ENCODE results near the gene SLIT3. TPM values are rescaled to one million over a fixed set of nuclear protein-coding genes. Genes with fewer than 3 reads are reported as not detected.

Gene SLIT3
- total and polyA plus RNA-seq, 4 experiments from 2014 or later, result not detected

- POLR2A ChIA-PET (ENCODE audit: partially characterized antibody), result interaction anchor here (0.8 kb wide), 1 partner anchor 553 kb away, joined by 3 read pairs; no protein-coding TSS in a partner anchor
- DNase-seq, result no peak
- H3K4me1 Mint-ChIP-seq, result peaks cover 0 to 2% (median under 1%) of the 10 kb centered on the region in 4 donors
- Histone ChIP-seq H3K27ac (ENCODE audit: low read depth, low read length) (no peak overlapping the region), H3K9me3 (ENCODE audit: control insufficient read depth in 1 of 2, low read length in 2 of 2) (no peaks in the 10 kb centered on the region), H3K36me3 (ENCODE audit: insufficient read depth, low read length) (no peaks in the 10 kb centered on the region), H3K4me3 (ENCODE audit: low read length in 2 of 2) (no peak overlapping the region), H3K4me1 (ENCODE audit: insufficient read depth, low read length) (no peaks in the 10 kb centered on the region), H3K27me3 (ENCODE audit: insufficient read depth, low read length) (no peaks in the 10 kb centered on the region)
- no peaks in the 10 kb centered on the region for H3K36me3 Mint-ChIP-seq
- intact Hi-C loops (cut with micrococcal nuclease), result no loop called here
- no peak overlapping the region for H3K4me3 Mint-ChIP-seq
- H3K27ac Mint-ChIP-seq, result no peak overlapping the region
- no peaks in the 10 kb centered on the region for H3K9me3 Mint-ChIP-seq
- H3K27me3 Mint-ChIP-seq, result peaks cover 3 to 5% of the 10 kb centered on the region in 2 donors
- CTCF ChIA-PET (ENCODE audit: partially characterized antibody), result no interaction called here
These were observed 308.3 kb downstream of the SLIT3 start for GRCh38 chr5:168992687-168993086.

DNA sequence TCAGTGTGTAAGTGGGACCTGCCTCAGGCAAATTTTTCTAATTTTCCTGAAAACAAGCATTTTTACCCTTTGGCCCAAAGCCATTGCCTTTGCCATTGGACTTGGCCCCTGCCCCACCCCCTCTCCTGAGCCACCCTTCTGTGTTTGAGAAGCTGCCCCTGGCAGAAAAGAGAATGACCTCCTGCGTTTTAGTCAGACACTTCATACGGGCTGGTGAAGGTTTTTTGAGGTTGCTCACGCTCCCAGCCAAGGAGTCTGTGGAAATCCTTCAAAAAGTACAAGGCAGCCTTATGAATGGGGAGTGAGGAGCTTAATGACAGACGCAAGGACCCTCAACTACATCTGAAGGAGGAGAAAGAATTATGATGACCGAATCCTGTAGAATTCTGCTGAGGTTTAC is 308.9 kb downstream of the SLIT3 start:
- intact Hi-C loops (cut with micrococcal nuclease), result no loop called here
- ChIA-PET CTCF (ENCODE audit: partially characterized antibody) (no interaction called here), POLR2A (ENCODE audit: partially characterized antibody) (interaction anchor here (0.5 to 0.8 kb wide), 2 partner anchors 241 to 554 kb away, joined by 3 read pairs; no protein-coding TSS in a partner anchor)
- H3K27ac Mint-ChIP-seq, result no peak overlapping the region
- H3K27me3 Mint-ChIP-seq, result peaks cover 3 to 10% of the 10 kb centered on the region in 2 donors
- H3K4me3 Mint-ChIP-seq, result no peak overlapping the region
- no peak overlapping the region for H3K4me3 ChIP-seq (ENCODE audit: low read length in 2 of 2)
- no peak overlapping the region for H3K27ac ChIP-seq (ENCODE audit: low read depth, low read length)
- no peak for DNase-seq
- no peaks in the 10 kb centered on the region for H3K27me3 ChIP-seq (ENCODE audit: insufficient read depth, low read length)
- no peaks in the 10 kb centered on the region for H3K36me3 ChIP-seq (ENCODE audit: insufficient read depth, low read length)
- no peaks in the 10 kb centered on the region for H3K36me3 Mint-ChIP-seq
- H3K4me1 Mint-ChIP-seq, result peaks cover 0 to 4% (median under 1%) of the 10 kb centered on the region in 4 donors
- H3K9me3 ChIP-seq (ENCODE audit: control insufficient read depth in 1 of 2, low read length in 2 of 2), result no peaks in the 10 kb centered on the region
- H3K9me3 Mint-ChIP-seq, result no peaks in the 10 kb centered on the region
- H3K4me1 ChIP-seq (ENCODE audit: insufficient read depth, low read length), result no peaks in the 10 kb centered on the region

- CTCF ChIA-PET (ENCODE audit: partially characterized antibody), result interaction anchor here (1.4 kb wide), 1 partner anchor 57 kb away, joined by 3 read pairs; no protein-coding TSS in a partner anchor
- intact Hi-C loops (cut with micrococcal nuclease), result no loop called here
These were observed 309.6 kb downstream of the SLIT3 start for GRCh38 chr5:168991311-168991710.

DNA sequence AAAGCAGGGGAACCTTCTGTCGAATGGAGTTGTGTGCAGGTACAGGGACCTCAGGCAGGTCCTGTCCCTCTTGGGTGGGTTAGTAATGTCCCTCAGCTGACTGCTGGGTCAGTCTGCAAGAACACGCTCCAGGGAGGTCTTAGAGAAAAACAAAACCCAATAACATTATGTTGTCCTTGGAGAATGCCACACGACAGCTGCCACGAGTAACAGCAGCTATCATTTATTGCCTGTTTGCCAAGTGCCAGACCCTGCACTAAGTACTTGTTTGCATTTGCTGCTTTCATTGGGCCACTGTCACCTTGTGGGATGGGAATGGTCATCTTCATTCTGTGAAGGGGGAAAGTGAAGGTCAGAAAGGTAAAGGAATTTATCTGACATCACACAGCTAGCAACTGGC is 310.3 kb downstream of the SLIT3 start:
- no peak overlapping the region for H3K4me3 Mint-ChIP-seq
- CTCF ChIA-PET (ENCODE audit: partially characterized antibody), result interaction anchor here (1.4 kb wide), 1 partner anchor 58 kb away, joined by 3 read pairs; no protein-coding TSS in a partner anchor
- H3K9me3 Mint-ChIP-seq, result peaks cover 0 to 2% (median 0%) of the 10 kb centered on the region in 8 donors

More at GRCh38 chr5:168991311-168991710, 309.6 kb downstream of the SLIT3 start:
- H3K9me3 Mint-ChIP-seq, result no peaks in the 10 kb centered on the region
- no peaks in the 10 kb centered on the region for H3K9me3 ChIP-seq (ENCODE audit: control insufficient read depth in 1 of 2, low read length in 2 of 2)
- POLR2A ChIA-PET (ENCODE audit: partially characterized antibody), result no interaction called here
- H3K27me3 Mint-ChIP-seq, result peaks cover 3 to 10% of the 10 kb centered on the region in 2 donors
- peaks cover 0 to 4% (median under 1%) of the 10 kb centered on the region in 4 donors for H3K4me1 Mint-ChIP-seq
- H3K4me1 ChIP-seq (ENCODE audit: insufficient read depth, low read length), result no peaks in the 10 kb centered on the region
- no peak overlapping the region for H3K27ac Mint-ChIP-seq
- H3K4me3 ChIP-seq (ENCODE audit: low read length in 2 of 2), result no peak overlapping the region
- no peak overlapping the region for H3K4me3 Mint-ChIP-seq
- H3K27ac ChIP-seq (ENCODE audit: low read depth, low read length), result no peak overlapping the region
- H3K36me3 Mint-ChIP-seq, result no peaks in the 10 kb centered on the region
- no peak for DNase-seq
- H3K27me3 ChIP-seq (ENCODE audit: insufficient read depth, low read length), result no peaks in the 10 kb centered on the region
- no peaks in the 10 kb centered on the region for H3K36me3 ChIP-seq (ENCODE audit: insufficient read depth, low read length)

DNA sequence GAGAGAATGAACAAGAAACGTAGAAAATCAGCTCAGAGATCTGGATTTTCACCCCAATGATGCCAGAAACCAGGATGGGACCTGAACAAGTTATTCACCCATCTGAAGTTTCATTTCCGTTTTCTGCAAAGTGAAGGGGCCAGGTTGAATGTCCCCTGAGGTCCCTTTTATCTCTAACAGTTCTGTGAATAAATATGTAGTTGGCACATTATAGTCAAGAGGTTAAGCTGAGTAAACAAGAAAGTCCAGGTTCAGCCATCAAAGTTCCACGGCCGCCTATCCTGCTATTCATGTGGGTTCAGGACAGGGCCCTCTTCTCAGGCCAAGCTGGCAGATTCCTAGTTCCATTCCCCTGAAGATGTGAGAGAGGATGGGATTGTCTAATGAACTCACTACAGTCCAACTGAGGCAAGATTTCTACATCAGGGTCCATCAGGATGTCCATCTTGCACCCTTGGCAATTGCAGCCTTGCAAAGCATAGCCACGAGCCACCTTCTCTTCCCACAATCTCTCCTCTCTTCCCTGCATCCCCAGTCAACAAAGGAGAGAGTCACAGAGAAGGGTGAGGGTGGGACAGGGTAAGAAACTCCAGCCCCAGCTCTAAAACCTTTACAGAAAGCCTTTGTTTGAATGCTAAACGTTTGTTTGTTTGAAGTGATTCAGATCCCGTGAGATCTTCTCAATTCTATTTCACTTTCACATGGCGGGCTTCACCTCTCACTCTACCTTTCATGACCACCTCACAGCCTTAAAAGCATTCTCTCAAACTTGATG is 311.0 kb downstream of the SLIT3 start:
- intact Hi-C loops (cut with micrococcal nuclease), result no loop called here
- H3K27me3 Mint-ChIP-seq, result peaks cover 5 to 17% of the 10 kb centered on the region in 2 donors
- no peak overlapping the region for H3K4me3 ChIP-seq (ENCODE audit: low read length in 2 of 2)
- no peaks in the 10 kb centered on the region for H3K4me1 ChIP-seq (ENCODE audit: insufficient read depth, low read length)
- no peaks in the 10 kb centered on the region for H3K36me3 ChIP-seq (ENCODE audit: insufficient read depth, low read length)
- no peak for DNase-seq
- no peaks in the 10 kb centered on the region for H3K36me3 Mint-ChIP-seq
- no peak overlapping the region for H3K27ac ChIP-seq (ENCODE audit: low read depth, low read length)
- peaks cover 0 to 2% (median 0%) of the 10 kb centered on the region in 8 donors for H3K9me3 Mint-ChIP-seq
- POLR2A ChIA-PET (ENCODE audit: partially characterized antibody), result no interaction called here
- CTCF ChIA-PET (ENCODE audit: partially characterized antibody), result interaction anchor here (4.3 kb wide), 1 partner anchor 590 kb away, joined by 34 read pairs; no protein-coding TSS in a partner anchor
- no peak overlapping the region for H3K27ac Mint-ChIP-seq
- no peaks in the 10 kb centered on the region for H3K27me3 ChIP-seq (ENCODE audit: insufficient read depth, low read length)
- H3K4me3 Mint-ChIP-seq, result no peak overlapping the region
- peaks cover 0 to 4% (median under 1%) of the 10 kb centered on the region in 4 donors for H3K4me1 Mint-ChIP-seq
- no peaks in the 10 kb centered on the region for H3K9me3 ChIP-seq (ENCODE audit: control insufficient read depth in 1 of 2, low read length in 2 of 2)

More for the DNA sequence above, 310.3 kb downstream of the SLIT3 start:
- intact Hi-C loops (cut with micrococcal nuclease), result no loop called here
- H3K36me3 ChIP-seq (ENCODE audit: insufficient read depth, low read length), result no peaks in the 10 kb centered on the region
- Mint-ChIP-seq H3K36me3 (no peaks in the 10 kb centered on the region), H3K4me1 (peaks cover 0 to 4% (median under 1%) of the 10 kb centered on the region in 4 donors), H3K27ac (no peak overlapping the region), H3K27me3 (peaks cover 3 to 15% of the 10 kb centered on the region in 2 donors)
- DNase-seq, result no peak
- POLR2A ChIA-PET (ENCODE audit: partially characterized antibody), result no interaction called here
- H3K4me3 ChIP-seq (ENCODE audit: low read length in 2 of 2), result no peak overlapping the region
- H3K27ac ChIP-seq (ENCODE audit: low read depth, low read length), result no peak overlapping the region
- H3K27me3 ChIP-seq (ENCODE audit: insufficient read depth, low read length), result no peaks in the 10 kb centered on the region
- no peaks in the 10 kb centered on the region for H3K9me3 ChIP-seq (ENCODE audit: control insufficient read depth in 1 of 2, low read length in 2 of 2)
- no peaks in the 10 kb centered on the region for H3K4me1 ChIP-seq (ENCODE audit: insufficient read depth, low read length)

DNA sequence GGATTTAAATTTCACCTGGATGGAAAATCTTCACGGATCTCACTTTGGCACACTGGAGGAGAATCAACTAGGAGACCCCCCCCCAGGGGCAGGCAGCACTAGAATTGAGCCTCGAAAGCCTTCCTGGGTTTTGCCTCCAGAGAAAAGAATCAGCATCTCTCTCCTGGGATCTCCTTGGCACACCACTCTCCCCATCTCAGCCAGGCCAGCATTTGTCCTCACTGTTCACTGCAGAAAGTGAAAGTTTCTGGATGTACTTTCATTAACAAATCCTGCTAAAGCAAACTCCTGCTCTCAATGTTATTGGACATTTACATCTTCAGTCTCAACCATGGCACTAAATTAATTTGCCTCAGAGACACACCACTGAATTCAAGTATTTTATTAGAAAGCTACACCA is 312.2 kb downstream of the SLIT3 start:
- Histone ChIP-seq H3K27ac (ENCODE audit: low read depth, low read length) (no peak overlapping the region), H3K27me3 (ENCODE audit: insufficient read depth, low read length) (no peaks in the 10 kb centered on the region), H3K4me1 (ENCODE audit: insufficient read depth, low read length) (no peaks in the 10 kb centered on the region), H3K36me3 (ENCODE audit: insufficient read depth, low read length) (no peaks in the 10 kb centered on the region), H3K9me3 (ENCODE audit: control insufficient read depth in 1 of 2, low read length in 2 of 2) (no peaks in the 10 kb centered on the region), H3K4me3 (ENCODE audit: low read length in 2 of 2) (no peak overlapping the region)
- H3K27me3 Mint-ChIP-seq, result peaks cover 5 to 17% of the 10 kb centered on the region in 2 donors
- H3K9me3 Mint-ChIP-seq, result peaks cover 0 to 2% (median 0%) of the 10 kb centered on the region in 8 donors
- no peak for DNase-seq
- intact Hi-C loops (cut with micrococcal nuclease), result no loop called here
- no peaks in the 10 kb centered on the region for H3K36me3 Mint-ChIP-seq
- ChIA-PET POLR2A (ENCODE audit: partially characterized antibody) (no interaction called here), CTCF (ENCODE audit: partially characterized antibody) (interaction anchor here (1.7 to 4.3 kb wide), 3 partner anchors 44 to 595 kb away, joined by 3 to 34 read pairs (median 20); partner anchors contain the start of gene SPDL1)
- H3K4me1 Mint-ChIP-seq, result peaks cover 0 to 4% (median under 1%) of the 10 kb centered on the region in 4 donors
- H3K4me3 Mint-ChIP-seq, result no peak overlapping the region
- H3K27ac Mint-ChIP-seq, result no peak overlapping the region

DNA sequence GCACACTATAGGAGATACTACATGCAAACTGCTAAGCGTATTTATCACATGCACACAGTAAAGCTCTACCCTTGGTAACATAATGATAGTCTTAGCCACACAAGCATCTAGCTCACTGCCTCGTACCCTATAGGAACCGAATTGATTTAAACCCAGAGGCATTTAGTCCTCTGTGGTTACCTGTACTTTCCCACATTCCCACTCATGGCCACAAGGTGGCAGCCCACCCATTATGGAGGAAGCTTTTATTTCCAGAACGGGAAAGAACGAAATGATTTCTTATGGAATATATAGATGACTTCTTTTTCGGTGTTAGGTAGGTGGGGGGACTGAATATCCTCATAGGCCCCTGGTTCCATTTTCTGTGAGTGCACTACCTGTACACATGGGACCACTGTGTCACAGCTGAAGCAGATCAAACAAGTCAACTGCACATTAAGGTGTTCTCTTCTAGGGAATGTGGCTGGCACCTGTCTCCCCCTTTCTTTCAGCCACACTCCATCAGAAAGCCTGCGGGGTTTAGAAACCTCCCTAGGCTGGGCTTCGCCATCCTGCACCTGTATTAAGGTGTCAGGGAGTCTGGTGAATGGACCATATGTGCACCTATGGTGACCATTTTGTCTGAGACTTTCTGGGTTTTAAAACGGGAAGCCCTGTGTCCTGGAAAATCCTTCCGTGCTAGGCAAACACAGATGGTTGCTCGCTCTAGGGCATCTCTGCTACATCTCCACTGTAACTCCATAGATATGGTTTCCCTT is 313.2 kb downstream of the SLIT3 start:
- intact Hi-C loops (cut with micrococcal nuclease), result loop anchor here (1.0 kb wide), 1 partner anchor 308 kb away; no protein-coding TSS in a partner anchor
- POLR2A ChIA-PET (ENCODE audit: partially characterized antibody), result no interaction called here
- Histone ChIP-seq H3K4me1 (ENCODE audit: insufficient read depth, low read length) (no peaks in the 10 kb centered on the region), H3K27ac (ENCODE audit: low read depth, low read length) (no peak overlapping the region), H3K27me3 (ENCODE audit: insufficient read depth, low read length) (no peaks in the 10 kb centered on the region), H3K36me3 (ENCODE audit: insufficient read depth, low read length) (no peaks in the 10 kb centered on the region), H3K9me3 (ENCODE audit: control insufficient read depth in 1 of 2, low read length in 2 of 2) (no peaks in the 10 kb centered on the region), H3K4me3 (ENCODE audit: low read length in 2 of 2) (no peak overlapping the region)
- H3K9me3 Mint-ChIP-seq, result peaks cover 0 to 2% (median 0%) of the 10 kb centered on the region in 8 donors
- H3K4me1 Mint-ChIP-seq, result peaks cover 0 to 4% (median under 1%) of the 10 kb centered on the region in 4 donors
- H3K27me3 Mint-ChIP-seq, result peaks cover 3 to 15% of the 10 kb centered on the region in 2 donors
- CTCF ChIA-PET (ENCODE audit: partially characterized antibody), result interaction anchor here (0.6 to 4.3 kb wide), 19 partner anchors 9 to 596 kb away, joined by 3 to 34 read pairs (median 5); partner anchors contain the start of gene SPDL1
- no peak overlapping the region for H3K27ac Mint-ChIP-seq
- no peak overlapping the region for H3K4me3 Mint-ChIP-seq
- DNase-seq, result peak in 4 of 5 donors; percentile 18 to 43 (median 26)
- H3K36me3 Mint-ChIP-seq, result no peaks in the 10 kb centered on the region

All from CD4-positive, alpha-beta memory T cell (primary cell).